Effector memory CD4-positive, alpha-beta T cell (primary cell): ENCODE data around the gene RIPK1.
"Not testable (repeated sequence)": the region's sequence is repeated elsewhere in the genome, so short reads cannot be mapped to it uniquely, and the experiment has no call there.

Source experiments
- DNase-seq, 3 donors: peaks; one replicate each; pipeline ENCODE4 v3.0.0-alpha.2; 2020
- H3K27ac ChIP-seq: 2 replicates; pipeline ENCODE4 v1.7.0; 2013; ENCODE audit warnings: mild to moderate bottlenecking, low read length, moderate library complexity; ENCODE audit not compliant: insufficient read depth, poor library complexity, severe bottlenecking
- H3K27me3 ChIP-seq: replicated peaks from 2 replicates; pipeline ENCODE4 v1.7.0; 2013; ENCODE audit warnings: mild to moderate bottlenecking, low read length; ENCODE audit not compliant: insufficient read depth, control insufficient read depth, poor library complexity, severe bottlenecking
- H3K36me3 ChIP-seq: 2 replicates; pipeline ENCODE4 v1.7.0; 2013; ENCODE audit warnings: mild to moderate bottlenecking, low read length, moderate library complexity; ENCODE audit not compliant: control insufficient read depth, insufficient read depth
- H3K4me1 ChIP-seq: 2 replicates; pipeline ENCODE4 v1.7.0; 2013; ENCODE audit warnings: low read length, mild to moderate bottlenecking; ENCODE audit not compliant: control insufficient read depth, insufficient read depth, poor library complexity, severe bottlenecking
- H3K4me3 ChIP-seq: 2 replicates; pipeline ENCODE4 v1.7.0; 2013; ENCODE audit warnings: low read length, low read depth, mild to moderate bottlenecking; ENCODE audit not compliant: insufficient read depth, poor library complexity, severe bottlenecking
- H3K9me3 ChIP-seq: 2 replicates; pipeline ENCODE4 v1.7.0; 2013; ENCODE audit warnings: mild to moderate bottlenecking, low read length, moderate library complexity; ENCODE audit not compliant: control insufficient read depth

Gene RIPK1

GRCh38 chr6:3131695-3132094 lies 63.4 kb downstream of the RIPK1 start:
- Histone ChIP-seq H3K27me3 (no peaks in the 10 kb centered on the region), H3K4me3 (no peak overlapping the region), H3K4me1 (no peaks in the 10 kb centered on the region), H3K9me3 (no peaks in the 10 kb centered on the region), H3K36me3 (no peaks in the 10 kb centered on the region), H3K27ac (no peak overlapping the region)
- no peak for DNase-seq

GRCh38 chr6:3133515-3133914 lies 65.2 kb downstream of the RIPK1 start:
- no peaks in the 10 kb centered on the region for H3K4me1 ChIP-seq
- DNase-seq = no peak
- no peak overlapping the region for H3K27ac ChIP-seq
- no peaks in the 10 kb centered on the region for H3K27me3 ChIP-seq
- no peak overlapping the region for H3K4me3 ChIP-seq
- no peaks in the 10 kb centered on the region for H3K36me3 ChIP-seq
- H3K9me3 ChIP-seq = no peaks in the 10 kb centered on the region

- Histone ChIP-seq H3K36me3 (no peaks in the 10 kb centered on the region), H3K9me3 (no peaks in the 10 kb centered on the region)
Observed at GRCh38 chr6:3135668-3136291, 67.5 kb downstream of the RIPK1 start.

GRCh38 chr6:3136292-3137011 lies 68.2 kb downstream of the RIPK1 start:
- no peaks in the 10 kb centered on the region for H3K9me3 ChIP-seq
- H3K4me1 ChIP-seq = no peaks in the 10 kb centered on the region
- H3K27ac ChIP-seq = no peak overlapping the region
- no peaks in the 10 kb centered on the region for H3K27me3 ChIP-seq
- DNase-seq = no peak
- H3K4me3 ChIP-seq = no peak overlapping the region
- no peaks in the 10 kb centered on the region for H3K36me3 ChIP-seq

More at GRCh38 chr6:3135668-3136291, 67.5 kb downstream of the RIPK1 start:
- Histone ChIP-seq H3K27me3 (no peaks in the 10 kb centered on the region), H3K4me3 (no peak overlapping the region), H3K27ac (no peak overlapping the region), H3K4me1 (no peaks in the 10 kb centered on the region)
- DNase-seq = no peak

GRCh38 chr6:3137057-3137777 lies 68.9 kb downstream of the RIPK1 start:
- Histone ChIP-seq H3K27ac (no peak overlapping the region), H3K4me3 (no peak overlapping the region), H3K9me3 (no peaks in the 10 kb centered on the region), H3K4me1 (no peaks in the 10 kb centered on the region), H3K27me3 (no peaks in the 10 kb centered on the region), H3K36me3 (no peaks in the 10 kb centered on the region)
- DNase-seq = no peak

- DNase-seq, H3K9me3 ChIP-seq, H3K36me3 ChIP-seq, H3K4me1 ChIP-seq, H3K27me3 ChIP-seq, H3K4me3 ChIP-seq, H3K27ac ChIP-seq: not testable (repeated sequence)
Observed at GRCh38 chr6:3137873-3138272, 69.6 kb downstream of the RIPK1 start.

GRCh38 chr6:3138341-3138740 lies 70.0 kb downstream of the RIPK1 start:
- H3K4me1 ChIP-seq = no peaks in the 10 kb centered on the region
- DNase-seq = no peak
- no peak overlapping the region for H3K27ac ChIP-seq
- H3K4me3 ChIP-seq = no peak overlapping the region
- H3K9me3 ChIP-seq = no peaks in the 10 kb centered on the region
- no peaks in the 10 kb centered on the region for H3K36me3 ChIP-seq
- no peaks in the 10 kb centered on the region for H3K27me3 ChIP-seq

- no peak overlapping the region for H3K4me3 ChIP-seq
- no peak overlapping the region for H3K27ac ChIP-seq
- H3K4me1 ChIP-seq = no peaks in the 10 kb centered on the region
- no peaks in the 10 kb centered on the region for H3K36me3 ChIP-seq
- no peak for DNase-seq
- no peaks in the 10 kb centered on the region for H3K9me3 ChIP-seq
- H3K27me3 ChIP-seq = no peaks in the 10 kb centered on the region
Observed at GRCh38 chr6:3139090-3139903, 71.0 kb downstream of the RIPK1 start.

GRCh38 chr6:3140201-3140600 lies 71.9 kb downstream of the RIPK1 start:
- Histone ChIP-seq H3K9me3 (no peaks in the 10 kb centered on the region), H3K4me1 (no peaks in the 10 kb centered on the region), H3K4me3 (no peak overlapping the region), H3K27ac (no peak overlapping the region), H3K27me3 (no peaks in the 10 kb centered on the region), H3K36me3 (no peaks in the 10 kb centered on the region)
- no peak for DNase-seq
